ENCODE data around the gene DAZAP2.

The DAZAP2 gene

DNA sequence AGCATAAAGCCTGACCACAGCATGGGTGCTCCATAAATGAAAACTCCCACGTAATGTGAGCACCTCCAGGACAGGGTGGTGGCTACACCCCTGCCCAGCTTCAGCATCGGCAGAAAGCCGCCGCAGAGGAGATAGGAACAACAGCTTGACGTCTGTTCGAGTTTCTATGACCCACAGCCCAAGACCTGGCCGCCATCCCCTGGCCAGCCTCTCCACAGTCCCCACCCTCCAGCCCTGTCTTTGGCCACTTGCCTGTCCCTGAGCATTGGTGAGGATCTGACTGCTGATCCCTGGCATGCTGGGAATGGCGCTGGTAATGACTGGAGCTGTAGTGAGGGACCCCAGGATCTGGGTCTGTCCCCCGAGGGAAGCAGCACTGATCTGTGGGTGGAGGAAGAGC lies 42.1 kb upstream of the DAZAP2 start:
- CTCF ChIA-PET: interaction anchor here (0.8 to 2.0 kb wide), 2 partner anchors 12 to 22 kb away, joined by 3 to 5 read pairs; partner anchors contain the start of gene POU6F1
- no peak overlapping the region for H3K4me3 ChIP-seq (ENCODE audit: control insufficient read depth in 1 of 7, extremely low read depth in 1 of 7, insufficient read depth in 4 of 7, low read depth in 2 of 7, low read length in 6 of 7)
- H3K4me1 ChIP-seq (ENCODE audit: control extremely low read depth in 1 of 4, control insufficient read depth in 4 of 4, insufficient read depth in 4 of 4, low read length in 3 of 4): no peaks in the 10 kb centered on the region
- no peaks in the 10 kb centered on the region for H3K9me3 ChIP-seq (ENCODE audit: control extremely low read depth in 1 of 5, control insufficient read depth in 4 of 5, insufficient read depth in 2 of 5, low read depth in 1 of 5, low read length in 4 of 5)
- DNase-seq: no peak
- 96% methylated on average over 9 of the region's 9 CpGs for WGBS (ENCODE audit: insufficient coverage)
- POLR2A ChIA-PET: no interaction called here
- no peak overlapping the region for H3K27ac ChIP-seq (ENCODE audit: insufficient read depth in 1 of 2, low read depth in 1 of 2, low read length in 2 of 2, poor library complexity in 1 of 2, severe bottlenecking in 2 of 2)
- peaks cover 0 to 1% (median under 1%) of the 10 kb centered on the region in 4 experiments for H3K36me3 ChIP-seq (ENCODE audit: control insufficient read depth in 4 of 4, insufficient read depth in 4 of 4, low read length in 3 of 4)
- H3K27me3 ChIP-seq (replicated peaks in 2 of 5; ENCODE audit: control insufficient read depth in 4 of 5, insufficient read depth in 5 of 5, low read length in 4 of 5): no peaks in the 10 kb centered on the region

GRCh38 chr12:51197736-51198567 lies 40.7 kb upstream of the DAZAP2 start:
- Histone ChIP-seq H3K4me3 (ENCODE audit: control insufficient read depth in 1 of 7, extremely low read depth in 1 of 7, insufficient read depth in 4 of 7, low read depth in 2 of 7, low read length in 6 of 7) (no peak overlapping the region), H3K4me1 (ENCODE audit: control extremely low read depth in 1 of 4, control insufficient read depth in 4 of 4, insufficient read depth in 4 of 4, low read length in 3 of 4) (no peaks in the 10 kb centered on the region), H3K27me3 (replicated peaks in 2 of 5; ENCODE audit: control insufficient read depth in 4 of 5, insufficient read depth in 5 of 5, low read length in 4 of 5) (no peaks in the 10 kb centered on the region), H3K27ac (ENCODE audit: insufficient read depth in 1 of 2, low read depth in 1 of 2, low read length in 2 of 2, poor library complexity in 1 of 2, severe bottlenecking in 2 of 2) (no peak overlapping the region), H3K36me3 (ENCODE audit: control insufficient read depth in 4 of 4, insufficient read depth in 4 of 4, low read length in 3 of 4) (peaks cover 0 to 1% (median 0%) of the 10 kb centered on the region in 4 experiments), H3K9me3 (ENCODE audit: control extremely low read depth in 1 of 5, control insufficient read depth in 4 of 5, insufficient read depth in 2 of 5, low read depth in 1 of 5, low read length in 4 of 5) (no peaks in the 10 kb centered on the region)
- ChIA-PET CTCF (interaction anchor here (0.6 to 1.2 kb wide), 2 partner anchors 13 to 65 kb away, joined by 3 read pairs; no protein-coding TSS in a partner anchor), POLR2A (no interaction called here)
- WGBS (ENCODE audit: insufficient coverage): over 99% methylated on average over 30 of the region's 38 CpGs
- no peak for DNase-seq

GRCh38 chr12:51198568-51199365 lies 39.9 kb upstream of the DAZAP2 start:
- ChIA-PET CTCF (interaction anchor here (1.2 kb wide), 1 partner anchor 13 kb away, joined by 3 read pairs; no protein-coding TSS in a partner anchor), POLR2A (no interaction called here)
- H3K4me3 ChIP-seq (ENCODE audit: control insufficient read depth in 1 of 7, extremely low read depth in 1 of 7, insufficient read depth in 4 of 7, low read depth in 2 of 7, low read length in 6 of 7): no peak overlapping the region
- H3K27ac ChIP-seq (ENCODE audit: insufficient read depth in 1 of 2, low read depth in 1 of 2, low read length in 2 of 2, poor library complexity in 1 of 2, severe bottlenecking in 2 of 2): no peak overlapping the region
- over 99% methylated on average over 12 of the region's 16 CpGs for WGBS (ENCODE audit: insufficient coverage)
- no peaks in the 10 kb centered on the region for H3K9me3 ChIP-seq (ENCODE audit: control extremely low read depth in 1 of 5, control insufficient read depth in 4 of 5, insufficient read depth in 2 of 5, low read depth in 1 of 5, low read length in 4 of 5)
- H3K4me1 ChIP-seq (ENCODE audit: control extremely low read depth in 1 of 4, control insufficient read depth in 4 of 4, insufficient read depth in 4 of 4, low read length in 3 of 4): no peaks in the 10 kb centered on the region
- no peaks in the 10 kb centered on the region for H3K27me3 ChIP-seq (replicated peaks in 2 of 5; ENCODE audit: control insufficient read depth in 4 of 5, insufficient read depth in 5 of 5, low read length in 4 of 5)
- peaks cover 0 to 1% (median 0%) of the 10 kb centered on the region in 4 experiments for H3K36me3 ChIP-seq (ENCODE audit: control insufficient read depth in 4 of 4, insufficient read depth in 4 of 4, low read length in 3 of 4)
- DNase-seq: no peak

DNA sequence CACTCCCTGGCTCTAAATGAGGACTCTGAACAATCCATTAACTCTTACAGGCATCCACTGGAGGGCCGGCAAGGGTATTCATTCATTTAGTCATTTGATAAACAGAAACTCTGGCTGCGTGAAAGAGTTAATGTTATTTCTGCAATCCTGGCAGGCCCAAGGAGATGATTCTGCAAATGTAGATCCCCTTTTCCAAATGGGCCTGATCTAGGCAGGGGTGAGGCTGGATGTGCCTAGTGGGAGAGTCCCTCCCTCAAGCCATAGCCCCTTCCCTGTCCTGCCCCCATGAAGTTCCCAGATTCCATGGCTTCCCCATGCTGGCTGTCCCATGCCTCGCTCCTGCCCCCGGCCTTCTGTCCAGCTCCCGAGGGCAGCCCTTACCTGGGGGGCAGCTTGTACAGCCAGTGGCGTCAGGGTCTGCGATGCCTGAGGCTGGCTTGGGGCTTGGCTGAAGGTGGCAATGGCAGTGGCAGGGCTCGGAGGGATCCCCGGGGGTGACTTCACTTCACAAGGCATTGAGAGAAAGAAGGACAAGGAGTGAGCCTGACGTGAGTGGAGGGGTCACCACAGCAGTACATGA lies 39.2 kb upstream of the DAZAP2 start:
- Histone ChIP-seq H3K27ac (ENCODE audit: insufficient read depth in 1 of 2, low read depth in 1 of 2, low read length in 2 of 2, poor library complexity in 1 of 2, severe bottlenecking in 2 of 2) (no peak overlapping the region), H3K9me3 (ENCODE audit: control extremely low read depth in 1 of 5, control insufficient read depth in 4 of 5, insufficient read depth in 2 of 5, low read depth in 1 of 5, low read length in 4 of 5) (no peaks in the 10 kb centered on the region), H3K27me3 (replicated peaks in 2 of 5; ENCODE audit: control insufficient read depth in 4 of 5, insufficient read depth in 5 of 5, low read length in 4 of 5) (no peaks in the 10 kb centered on the region), H3K4me1 (ENCODE audit: control extremely low read depth in 1 of 4, control insufficient read depth in 4 of 4, insufficient read depth in 4 of 4, low read length in 3 of 4) (no peaks in the 10 kb centered on the region), H3K4me3 (ENCODE audit: control insufficient read depth in 1 of 7, extremely low read depth in 1 of 7, insufficient read depth in 4 of 7, low read depth in 2 of 7, low read length in 6 of 7) (no peak overlapping the region), H3K36me3 (ENCODE audit: control insufficient read depth in 4 of 4, insufficient read depth in 4 of 4, low read length in 3 of 4) (peaks cover 0 to 1% (median 0%) of the 10 kb centered on the region in 4 experiments)
- POLR2A ChIA-PET: interaction anchor here (1.4 kb wide), 1 partner anchor 15 kb away, joined by 4 read pairs; no protein-coding TSS in a partner anchor
- DNase-seq: no peak
- CTCF ChIA-PET: interaction anchor here (1.2 to 1.3 kb wide), 2 partner anchors 12 to 14 kb away, joined by 3 read pairs; no protein-coding TSS in a partner anchor
- 98% methylated on average over 7 of the region's 10 CpGs for WGBS (ENCODE audit: insufficient coverage)

DNA sequence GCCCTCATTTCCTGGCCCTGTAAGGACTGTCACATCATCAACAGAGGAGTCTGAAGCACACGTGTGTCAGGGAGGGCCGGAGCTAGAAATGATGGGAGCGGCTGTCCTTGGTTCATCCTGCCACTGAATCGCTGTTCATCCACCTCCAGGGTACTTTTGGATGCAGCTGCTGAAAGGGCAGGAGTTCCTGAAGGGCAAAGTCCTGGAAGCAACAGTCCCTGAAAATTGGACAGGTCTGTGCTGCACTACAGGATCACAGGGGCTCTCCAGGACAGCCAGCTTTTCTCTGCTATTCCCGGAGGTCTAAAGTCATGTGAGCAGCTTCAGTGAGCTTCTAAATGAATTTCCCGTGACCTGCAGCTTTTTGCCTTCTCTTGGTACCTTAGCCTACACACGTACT lies 38.5 kb upstream of the DAZAP2 start:
- ChIA-PET CTCF (interaction anchor here (1.3 kb wide), 1 partner anchor 13 kb away, joined by 3 read pairs; no protein-coding TSS in a partner anchor), POLR2A (interaction anchor here (1.4 kb wide), 1 partner anchor 16 kb away, joined by 4 read pairs; no protein-coding TSS in a partner anchor)
- H3K9me3 ChIP-seq (ENCODE audit: control extremely low read depth in 1 of 5, control insufficient read depth in 4 of 5, insufficient read depth in 2 of 5, low read depth in 1 of 5, low read length in 4 of 5): no peaks in the 10 kb centered on the region
- H3K4me3 ChIP-seq (ENCODE audit: control insufficient read depth in 1 of 7, extremely low read depth in 1 of 7, insufficient read depth in 4 of 7, low read depth in 2 of 7, low read length in 6 of 7): no peak overlapping the region
- H3K36me3 ChIP-seq (ENCODE audit: control insufficient read depth in 4 of 4, insufficient read depth in 4 of 4, low read length in 3 of 4): peaks cover 0 to 1% (median 0%) of the 10 kb centered on the region in 4 experiments
- no peak for DNase-seq
- WGBS (ENCODE audit: insufficient coverage): 100% methylated on average over 6 of the region's 7 CpGs
- H3K27ac ChIP-seq (ENCODE audit: insufficient read depth in 1 of 2, low read depth in 1 of 2, low read length in 2 of 2, poor library complexity in 1 of 2, severe bottlenecking in 2 of 2): no peak overlapping the region
- H3K4me1 ChIP-seq (ENCODE audit: control extremely low read depth in 1 of 4, control insufficient read depth in 4 of 4, insufficient read depth in 4 of 4, low read length in 3 of 4): no peaks in the 10 kb centered on the region
- no peaks in the 10 kb centered on the region for H3K27me3 ChIP-seq (replicated peaks in 2 of 5; ENCODE audit: control insufficient read depth in 4 of 5, insufficient read depth in 5 of 5, low read length in 4 of 5)

DNA sequence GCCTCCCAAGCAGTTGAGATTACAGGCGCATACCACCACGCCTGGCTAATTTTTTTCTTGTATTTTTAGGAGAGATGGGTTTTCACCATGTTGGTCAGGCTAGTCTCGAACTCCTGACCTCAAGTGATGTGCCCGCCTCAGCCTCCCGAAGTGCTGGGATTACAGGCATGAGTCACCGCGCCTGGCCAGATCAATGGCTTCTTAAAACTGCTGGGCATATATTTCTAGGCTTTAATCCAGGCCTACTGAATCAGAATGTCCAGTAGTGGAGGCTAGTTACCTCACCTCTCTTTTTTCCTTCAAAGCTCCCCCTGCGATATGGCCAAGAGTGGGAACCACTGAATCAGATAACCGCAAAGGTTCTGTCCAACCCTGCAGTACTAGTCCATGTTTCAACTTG lies 37.8 kb upstream of the DAZAP2 start:
- H3K4me1 ChIP-seq (ENCODE audit: control extremely low read depth in 1 of 4, control insufficient read depth in 4 of 4, insufficient read depth in 4 of 4, low read length in 3 of 4): no peaks in the 10 kb centered on the region
- no peak overlapping the region for H3K4me3 ChIP-seq (ENCODE audit: control insufficient read depth in 1 of 7, extremely low read depth in 1 of 7, insufficient read depth in 4 of 7, low read depth in 2 of 7, low read length in 6 of 7)
- H3K27me3 ChIP-seq (replicated peaks in 2 of 5; ENCODE audit: control insufficient read depth in 4 of 5, insufficient read depth in 5 of 5, low read length in 4 of 5): no peaks in the 10 kb centered on the region
- DNase-seq: no peak
- H3K36me3 ChIP-seq (ENCODE audit: control insufficient read depth in 4 of 4, insufficient read depth in 4 of 4, low read length in 3 of 4): peaks cover 0 to 1% (median 0%) of the 10 kb centered on the region in 4 experiments
- no peaks in the 10 kb centered on the region for H3K9me3 ChIP-seq (ENCODE audit: control extremely low read depth in 1 of 5, control insufficient read depth in 4 of 5, insufficient read depth in 2 of 5, low read depth in 1 of 5, low read length in 4 of 5)
- ChIA-PET POLR2A (interaction anchor here (1.4 kb wide), 1 partner anchor 17 kb away, joined by 4 read pairs; no protein-coding TSS in a partner anchor), CTCF (interaction anchor here (1.3 kb wide), 1 partner anchor 12 kb away, joined by 3 read pairs; no protein-coding TSS in a partner anchor)
- H3K27ac ChIP-seq (ENCODE audit: insufficient read depth in 1 of 2, low read depth in 1 of 2, low read length in 2 of 2, poor library complexity in 1 of 2, severe bottlenecking in 2 of 2): no peak overlapping the region
- WGBS (ENCODE audit: insufficient coverage): 94% methylated on average over 6 of the region's 9 CpGs
